Lung (tissue), 12 donors: Measurements from ENCODE around the gene NPTN. TPM values are rescaled to one million over a fixed set of nuclear protein-coding genes. Genes with fewer than 3 reads are reported as not detected.

ENCODE experiments used
- ATAC-seq: fragments of 200-7000 bp; cut with Tn5 transposase; one replicate; pipeline ENCODE4 v1.9.1; 2020; ENCODE audit warnings: moderate number of reproducible peaks; ENCODE audit not compliant: insufficient read depth, low FRiP score
- DNase-seq, 3 donors: peaks; one replicate each; pipeline ENCODE4 v3.0.0-alpha.2; 2013 to 2017
- H3K27ac ChIP-seq, 2 donors: one replicate each; pipeline ENCODE4 v1.5.1; 2013; ENCODE audit warnings: mild to moderate bottlenecking in 2 of 2, moderate library complexity in 2 of 2, control low read depth in 1 of 2, inconsistent platforms in 1 of 2, low read depth in 1 of 2, low read length in 1 of 2
- H3K27me3 ChIP-seq, 3 donors: one replicate each; pipeline ENCODE4 v1.5.1; 2013; ENCODE audit warnings: low read length in 2 of 3; ENCODE audit not compliant: control insufficient read depth in 3 of 3, insufficient read depth in 3 of 3
- H3K36me3 ChIP-seq, 4 donors: one replicate each; pipeline ENCODE4 v1.5.1; 2013; ENCODE audit warnings: low read length in 4 of 4, mild to moderate bottlenecking in 1 of 4, moderate library complexity in 1 of 4; ENCODE audit not compliant: control insufficient read depth in 4 of 4, insufficient read depth in 4 of 4
- H3K4me1 ChIP-seq, 5 donors: one replicate each; pipeline ENCODE4 v1.5.1; 2013; ENCODE audit warnings: low read length in 5 of 5, mild to moderate bottlenecking in 2 of 5, moderate library complexity in 1 of 5; ENCODE audit not compliant: control insufficient read depth in 5 of 5, insufficient read depth in 5 of 5
- H3K4me3 ChIP-seq: one replicate; pipeline ENCODE4 v1.5.1; 2013; ENCODE audit warnings: mild to moderate bottlenecking, control low read depth, moderate library complexity
- H3K9ac ChIP-seq, 2 donors: one replicate each; pipeline ENCODE4 v1.5.1; 2013; ENCODE audit warnings: low read length in 2 of 2, control low read depth in 1 of 2; ENCODE audit not compliant: insufficient read depth in 1 of 2
- H3K9me3 ChIP-seq, 4 donors: one replicate each; pipeline ENCODE4 v1.5.1; 2013; ENCODE audit warnings: low read length in 3 of 4, mild to moderate bottlenecking in 1 of 4, moderate library complexity in 1 of 4; ENCODE audit not compliant: control insufficient read depth in 4 of 4, insufficient read depth in 3 of 4
- WGBS, 2 donors: extraction: QIAGEN DNeasy Blood & Tissue Kit; methylation state at CpG; one replicate each; pipeline ENCODE4 v1.1.7; 2013; 5-methylcytosine and 5-hydroxymethylcytosine counted together
- polyA plus RNA-seq, 2 donors: library from polyadenylated mRNA; stranded (reverse); fragments of 200-250 nt; gene quantifications; one replicate each; pipeline ENCODE4 v1.2.1, GENCODE V29; 2013
- total RNA-seq, 2 donors: library from RNA; depleted of rRNA in 1 of 2; stranded (reverse); fragments of >200 nt in 1 of 2; gene quantifications; one replicate each; pipeline ENCODE4 v1.2.1, GENCODE V29; 2014 to 2021
- TF ChIP-seq, protein P1 (sequence below): IDR thresholded peaks from 2 replicates; pipeline ENCODE4 v1.5.1; 2012; ENCODE audit warnings: mild to moderate bottlenecking; ENCODE audit errors: control extremely low read depth, extremely low read depth
- donor health status: control.
- donor health status: control.
- donor health status: Bipolar disorder and iron deficiency.
- donor health status: healthy.
- donor health status: DM: yes; HTN: yes; CAD: no.

The NPTN gene
- total and polyA plus RNA-seq, 4 donors, result 34.1 to 148 (median 122) TPM

DNA sequence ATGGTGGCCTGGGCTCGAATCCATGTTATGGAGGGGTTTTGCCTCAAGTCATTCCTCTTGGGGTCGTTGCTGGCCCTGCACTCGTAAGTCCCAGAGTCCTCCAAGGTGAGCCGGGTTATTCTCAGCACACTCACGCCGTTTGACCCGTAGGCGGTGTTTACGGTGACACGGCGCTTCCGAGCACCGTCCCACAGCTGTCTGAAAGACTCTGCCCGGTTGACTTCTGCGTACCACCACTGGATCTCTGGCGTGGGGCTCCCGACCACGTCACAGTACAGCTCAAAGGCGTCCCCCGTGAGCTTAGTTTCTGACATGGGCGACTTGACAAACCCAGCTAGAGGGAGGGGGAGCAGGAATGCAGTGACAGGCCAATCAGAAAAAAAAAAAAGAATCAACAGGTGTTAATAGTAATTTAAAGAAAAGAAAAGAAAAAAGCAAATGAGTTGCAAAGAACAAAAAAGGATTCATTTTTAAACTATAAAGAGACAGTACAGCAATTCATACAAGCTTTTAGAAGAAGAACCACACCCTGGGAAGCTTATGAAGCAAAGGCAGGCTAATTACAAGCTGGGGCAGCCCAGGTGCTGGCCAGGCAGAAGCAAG, 36.1 kb downstream of the NPTN start:
- H3K4me1 ChIP-seq, result peaks cover 18 to 71% (median 18%) of the 10 kb centered on the region in 5 donors
- no peak overlapping the region for H3K9ac ChIP-seq
- no peak for DNase-seq
- H3K27ac ChIP-seq, result no peak overlapping the region
- H3K27me3 ChIP-seq, result no peaks in the 10 kb centered on the region
- no peak for ATAC-seq
- H3K4me3 ChIP-seq, result no peak overlapping the region
- 96% methylated on average over 21 of the region's 21 CpGs for WGBS, 2 donors
- no peaks in the 10 kb centered on the region for H3K9me3 ChIP-seq
- peaks cover 0 to 3% (median 0%) of the 10 kb centered on the region in 4 donors for H3K36me3 ChIP-seq
- TF ChIP-seq, protein P1, sequence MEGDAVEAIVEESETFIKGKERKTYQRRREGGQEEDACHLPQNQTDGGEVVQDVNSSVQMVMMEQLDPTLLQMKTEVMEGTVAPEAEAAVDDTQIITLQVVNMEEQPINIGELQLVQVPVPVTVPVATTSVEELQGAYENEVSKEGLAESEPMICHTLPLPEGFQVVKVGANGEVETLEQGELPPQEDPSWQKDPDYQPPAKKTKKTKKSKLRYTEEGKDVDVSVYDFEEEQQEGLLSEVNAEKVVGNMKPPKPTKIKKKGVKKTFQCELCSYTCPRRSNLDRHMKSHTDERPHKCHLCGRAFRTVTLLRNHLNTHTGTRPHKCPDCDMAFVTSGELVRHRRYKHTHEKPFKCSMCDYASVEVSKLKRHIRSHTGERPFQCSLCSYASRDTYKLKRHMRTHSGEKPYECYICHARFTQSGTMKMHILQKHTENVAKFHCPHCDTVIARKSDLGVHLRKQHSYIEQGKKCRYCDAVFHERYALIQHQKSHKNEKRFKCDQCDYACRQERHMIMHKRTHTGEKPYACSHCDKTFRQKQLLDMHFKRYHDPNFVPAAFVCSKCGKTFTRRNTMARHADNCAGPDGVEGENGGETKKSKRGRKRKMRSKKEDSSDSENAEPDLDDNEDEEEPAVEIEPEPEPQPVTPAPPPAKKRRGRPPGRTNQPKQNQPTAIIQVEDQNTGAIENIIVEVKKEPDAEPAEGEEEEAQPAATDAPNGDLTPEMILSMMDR, result no peak

DNA sequence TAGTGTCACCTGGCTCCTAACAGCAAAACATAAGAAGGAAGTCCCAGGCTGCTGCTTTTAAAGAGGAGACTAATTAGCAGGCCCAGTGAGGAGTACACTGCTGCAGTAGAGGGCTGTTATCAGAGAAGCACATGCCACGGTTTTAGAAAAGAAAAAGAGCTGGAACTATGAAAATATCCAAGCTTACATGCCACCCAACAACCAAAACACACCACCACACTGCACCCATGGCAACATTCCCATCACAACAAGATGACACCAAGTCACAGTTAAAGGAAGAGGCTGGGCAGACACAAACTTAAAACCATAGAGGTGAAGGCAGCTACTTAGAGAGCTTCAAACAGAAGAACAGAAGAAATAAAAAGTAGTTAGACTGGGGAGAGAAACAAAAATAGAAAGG, 37.0 kb downstream of the NPTN start:
- H3K9me3 ChIP-seq, result no peaks in the 10 kb centered on the region
- DNase-seq, result peak in 1 of 3 donors; percentile 13
- peaks cover 0 to 8% (median 4%) of the 10 kb centered on the region in 4 donors for H3K36me3 ChIP-seq
- 34 to 59% methylated on average over 1 of the region's 1 CpG for WGBS, 2 donors
- no peaks in the 10 kb centered on the region for H3K27me3 ChIP-seq
- H3K27ac ChIP-seq, result no peak overlapping the region
- no peak for ATAC-seq
- peaks cover 9 to 62% (median 18%) of the 10 kb centered on the region in 5 donors for H3K4me1 ChIP-seq
- TF ChIP-seq, protein P1, result no peak
- H3K9ac ChIP-seq, result no peak overlapping the region
- H3K4me3 ChIP-seq, result no peak overlapping the region

DNA sequence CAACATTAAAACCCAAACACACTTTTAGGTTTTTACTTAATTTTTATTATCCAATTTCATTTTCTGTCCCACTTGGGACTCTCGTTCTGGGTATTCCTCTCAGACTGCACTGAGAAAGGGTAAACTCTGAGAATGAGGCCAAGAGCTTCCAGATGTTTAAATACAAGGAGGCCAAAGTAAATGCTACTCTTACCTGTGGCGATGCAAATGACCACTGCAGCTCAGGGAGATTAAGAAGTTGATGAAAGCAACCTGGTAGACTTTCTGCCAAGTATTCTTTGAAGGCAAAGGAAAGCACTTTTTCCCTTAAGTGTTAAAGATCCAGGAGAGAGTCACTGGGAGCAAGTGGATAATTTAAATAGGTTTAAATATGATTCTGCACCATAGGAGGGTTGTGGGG, 39.1 kb downstream of the NPTN start:
- H3K27me3 ChIP-seq, result no peaks in the 10 kb centered on the region
- no peak overlapping the region for H3K9ac ChIP-seq
- ATAC-seq, result no peak
- H3K4me1 ChIP-seq, result peaks cover 5 to 51% (median 11%) of the 10 kb centered on the region in 5 donors
- H3K9me3 ChIP-seq, result no peaks in the 10 kb centered on the region
- 75 to 86% methylated on average over 2 of the region's 2 CpGs for WGBS, 2 donors
- TF ChIP-seq, protein P1, result no peak
- no peak for DNase-seq
- H3K27ac ChIP-seq, result no peak overlapping the region
- H3K4me3 ChIP-seq, result no peak overlapping the region
- peaks cover 0 to 22% (median 8%) of the 10 kb centered on the region in 4 donors for H3K36me3 ChIP-seq
